Breast epithelium (tissue), 3 donors: ENCODE results near the gene EFHC2.

ENCODE experiments used
- POLR2A ChIP-seq: fragments of 450-650 bp; IDR thresholded peaks from one replicate; pipeline ENCODE4 v1.6.1; 2016; ENCODE audit warnings: antibody characterized with exemption, mild to moderate bottlenecking, moderate library complexity
- POLR2AphosphoS5 ChIP-seq, 3 donors: sonication (generic); formaldehyde crosslinking; IDR thresholded peaks; one replicate each; pipeline ENCODE4 v1.6.1; 2017; ENCODE audit warnings: antibody characterized with exemption in 3 of 3
- TF ChIP-seq, protein P1 (sequence below), 3 donors: fragments of 450-650 bp; IDR thresholded peaks; one replicate each; pipeline ENCODE4 v1.5.1; 2016 to 2017; ENCODE audit warnings: antibody characterized with exemption in 3 of 3, mild to moderate bottlenecking in 3 of 3, moderate library complexity in 3 of 3

DNA sequence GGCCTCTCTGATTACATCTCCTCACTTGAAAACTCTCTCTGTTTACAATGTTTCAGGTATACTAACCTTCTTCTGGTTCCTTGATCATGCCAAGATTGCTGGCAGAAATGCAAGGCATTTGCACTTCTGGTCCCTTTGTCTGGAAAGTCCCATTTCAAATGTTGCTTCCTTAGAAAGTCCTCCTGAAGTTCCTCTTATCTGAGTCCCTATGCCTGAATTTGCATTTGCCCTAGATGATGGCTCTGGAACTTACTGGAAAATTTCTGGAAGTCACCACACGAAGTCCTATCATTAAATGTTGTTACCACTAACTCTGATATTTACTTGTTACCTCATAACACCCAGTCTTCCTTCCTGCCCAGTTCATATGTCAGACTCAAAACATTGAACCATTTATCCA, 176.4 kb downstream of the EFHC2 start:
- TF ChIP-seq, protein P1, sequence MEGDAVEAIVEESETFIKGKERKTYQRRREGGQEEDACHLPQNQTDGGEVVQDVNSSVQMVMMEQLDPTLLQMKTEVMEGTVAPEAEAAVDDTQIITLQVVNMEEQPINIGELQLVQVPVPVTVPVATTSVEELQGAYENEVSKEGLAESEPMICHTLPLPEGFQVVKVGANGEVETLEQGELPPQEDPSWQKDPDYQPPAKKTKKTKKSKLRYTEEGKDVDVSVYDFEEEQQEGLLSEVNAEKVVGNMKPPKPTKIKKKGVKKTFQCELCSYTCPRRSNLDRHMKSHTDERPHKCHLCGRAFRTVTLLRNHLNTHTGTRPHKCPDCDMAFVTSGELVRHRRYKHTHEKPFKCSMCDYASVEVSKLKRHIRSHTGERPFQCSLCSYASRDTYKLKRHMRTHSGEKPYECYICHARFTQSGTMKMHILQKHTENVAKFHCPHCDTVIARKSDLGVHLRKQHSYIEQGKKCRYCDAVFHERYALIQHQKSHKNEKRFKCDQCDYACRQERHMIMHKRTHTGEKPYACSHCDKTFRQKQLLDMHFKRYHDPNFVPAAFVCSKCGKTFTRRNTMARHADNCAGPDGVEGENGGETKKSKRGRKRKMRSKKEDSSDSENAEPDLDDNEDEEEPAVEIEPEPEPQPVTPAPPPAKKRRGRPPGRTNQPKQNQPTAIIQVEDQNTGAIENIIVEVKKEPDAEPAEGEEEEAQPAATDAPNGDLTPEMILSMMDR (IDR thresholded peaks at IDR 0.05), result no peak
- TF ChIP-seq POLR2AphosphoS5 (IDR thresholded peaks at IDR 0.05) (no peak), POLR2A (no peak)
